BLaER1 (cell line): ENCODE results near the gene MPZL3.

ENCODE experiments used
- H3K27ac ChIP-seq: shearing (Covaris generic); formaldehyde crosslinking; 2 replicates; pipeline ENCODE4 v1.8.1; 2022
- H3K27me3 ChIP-seq: shearing (Covaris generic); formaldehyde crosslinking; 2 replicates; pipeline ENCODE4 v1.8.1; 2022
- H3K36me3 ChIP-seq: shearing (Covaris generic); formaldehyde crosslinking; 2 replicates; pipeline ENCODE4 v1.8.1; 2022
- H3K4me1 ChIP-seq: shearing (Covaris generic); formaldehyde crosslinking; 2 replicates; pipeline ENCODE4 v1.8.1; 2022
- H3K4me2 ChIP-seq: shearing (Covaris generic); formaldehyde crosslinking; 2 replicates; pipeline ENCODE4 v1.8.1; 2022
- H3K4me3 ChIP-seq: shearing (Covaris generic); formaldehyde crosslinking; 2 replicates; pipeline ENCODE4 v1.8.1; 2022
- H3K9ac ChIP-seq: shearing (Covaris generic); formaldehyde crosslinking; 2 replicates; pipeline ENCODE4 v1.8.1; 2022
- H3K9me3 ChIP-seq: shearing (Covaris generic); formaldehyde crosslinking; 2 replicates; pipeline ENCODE4 v1.8.1; 2022
- H4K20me1 ChIP-seq: shearing (Covaris generic); formaldehyde crosslinking; 2 replicates; pipeline ENCODE4 v1.8.1; 2022
- Cebpa-rat ChIP-seq: shearing (Covaris generic); IDR thresholded peaks from 2 replicates; pipeline ENCODE4 v1.8.1; 2022

The MPZL3 gene

DNA sequence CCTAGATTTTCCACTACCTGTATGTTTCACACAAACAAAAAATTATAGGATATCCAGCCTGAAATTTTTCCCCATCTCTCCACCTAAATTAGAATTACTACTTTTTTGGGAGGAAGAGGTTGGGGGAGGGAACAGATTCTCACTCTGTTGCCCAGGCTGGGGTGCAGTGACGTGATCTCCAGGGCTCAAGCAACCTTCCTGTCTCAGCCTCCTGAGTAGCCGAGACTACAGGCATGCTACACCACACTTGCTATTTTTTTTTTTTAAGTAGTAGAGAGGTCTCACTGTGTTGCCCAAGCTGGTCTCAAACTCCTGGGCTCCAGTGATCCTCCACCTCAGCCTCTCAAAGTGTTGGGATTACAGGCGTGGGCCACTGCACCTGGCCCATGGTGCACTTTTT, 36.9 kb downstream of the MPZL3 start:
- Histone ChIP-seq H3K4me2 (peak overlapping the region; percentile 71; the same call in 1 of the 2 replicates), H3K9me3 (no peaks in the 10 kb centered on the region), H3K36me3 (no peaks in the 10 kb centered on the region), H3K4me3 (no peak overlapping the region), H3K9ac (no peak overlapping the region), H3K27me3 (no peaks in the 10 kb centered on the region), H4K20me1 (no peaks in the 10 kb centered on the region), H3K27ac (no peak overlapping the region), H3K4me1 (peaks cover 42% of the 10 kb centered on the region)
- no peak for TF ChIP-seq Cebpa-rat

DNA sequence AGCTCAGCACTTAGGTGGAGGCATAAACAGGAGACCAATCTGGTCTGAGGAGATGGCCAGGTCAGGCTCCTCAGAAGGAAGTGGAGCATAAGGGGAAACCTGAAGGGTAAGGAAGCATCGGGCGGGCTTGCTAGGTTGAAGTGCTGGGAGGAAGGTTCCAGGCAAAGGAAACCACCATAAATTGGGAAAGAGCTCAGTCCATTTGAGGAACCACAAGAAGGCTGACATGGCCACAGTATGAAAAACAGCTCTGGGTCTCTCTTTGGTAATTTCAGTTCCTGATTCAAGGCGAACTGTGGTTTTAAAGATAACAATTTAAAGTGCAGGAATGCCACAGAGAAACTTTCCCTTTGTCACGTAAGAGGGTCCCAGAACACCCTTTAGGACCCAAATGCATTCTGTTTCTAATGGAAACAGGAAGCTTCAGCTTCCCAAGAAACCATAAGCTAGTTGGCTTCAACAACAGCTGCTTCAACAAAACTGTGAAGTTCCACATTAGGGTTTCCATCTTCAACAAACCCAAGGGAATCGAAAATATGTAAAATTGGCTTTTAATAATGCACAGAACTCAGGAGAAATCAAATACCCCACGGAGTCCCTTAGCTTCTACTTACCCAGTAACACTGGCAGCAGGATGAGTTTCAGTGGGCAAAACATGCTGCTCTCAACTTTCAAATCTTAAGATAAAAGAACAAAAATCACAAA, 37.8 kb downstream of the MPZL3 start:
- H3K36me3 ChIP-seq = no peaks in the 10 kb centered on the region
- TF ChIP-seq Cebpa-rat = no peak
- H3K4me2 ChIP-seq = peak overlapping the region; percentile 71
- no peaks in the 10 kb centered on the region for H3K27me3 ChIP-seq
- no peak overlapping the region for H3K27ac ChIP-seq
- no peak overlapping the region for H3K4me3 ChIP-seq
- H3K9me3 ChIP-seq = no peaks in the 10 kb centered on the region
- no peak overlapping the region; the same call in 1 of the 2 replicates for H3K9ac ChIP-seq
- no peaks in the 10 kb centered on the region for H4K20me1 ChIP-seq
- peaks cover 42% of the 10 kb centered on the region for H3K4me1 ChIP-seq

DNA sequence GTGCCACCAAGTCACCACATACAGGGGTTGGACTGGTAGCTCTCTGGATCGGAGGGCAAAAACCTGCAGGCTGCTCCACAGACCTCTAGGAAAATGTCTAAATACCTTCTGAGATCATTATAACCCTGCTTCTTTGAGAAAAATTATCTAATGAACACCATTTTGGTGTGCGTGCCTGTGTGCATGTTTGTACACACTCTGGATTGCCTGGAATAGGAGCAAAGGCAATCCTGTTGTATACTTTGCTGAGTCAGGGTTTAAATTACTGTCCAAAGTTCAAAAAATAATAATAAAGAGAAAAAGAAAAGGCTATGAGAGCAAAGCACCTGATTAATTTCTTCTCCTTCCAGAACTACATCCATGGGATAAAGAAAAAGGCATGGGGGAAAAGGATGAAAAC, 38.4 kb downstream of the MPZL3 start:
- Histone ChIP-seq H3K27me3 (no peaks in the 10 kb centered on the region), H3K9ac (no peak overlapping the region), H3K27ac (no peak overlapping the region), H4K20me1 (no peaks in the 10 kb centered on the region), H3K4me2 (peak overlapping the region; percentile 71), H3K9me3 (no peaks in the 10 kb centered on the region), H3K4me1 (peaks cover 42% of the 10 kb centered on the region), H3K36me3 (no peaks in the 10 kb centered on the region), H3K4me3 (no peak overlapping the region)
- TF ChIP-seq Cebpa-rat = no peak

DNA sequence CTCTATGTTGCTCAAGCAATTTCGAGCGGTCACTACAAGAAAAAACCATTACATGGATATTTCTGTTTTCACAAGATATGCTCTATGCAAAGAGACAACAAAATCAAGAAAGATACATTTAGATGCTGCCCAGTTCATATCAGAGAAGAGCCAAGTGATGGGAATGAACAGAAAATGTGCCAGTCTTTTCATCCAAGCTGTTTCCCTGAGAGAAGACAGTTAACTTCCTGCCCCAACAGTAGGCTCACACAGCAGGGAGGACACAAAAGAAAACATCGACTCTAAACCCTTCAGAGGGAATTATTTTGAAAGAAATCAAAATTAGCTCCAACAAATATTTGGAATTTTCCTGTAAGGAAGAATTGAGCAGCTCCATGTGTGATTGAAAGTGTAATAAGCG, 39.0 kb downstream of the MPZL3 start:
- H3K4me3 ChIP-seq = no peak overlapping the region
- peaks cover 42% of the 10 kb centered on the region for H3K4me1 ChIP-seq
- H4K20me1 ChIP-seq = no peaks in the 10 kb centered on the region
- H3K4me2 ChIP-seq = peak overlapping the region; percentile 71; the same call in 1 of the 2 replicates
- no peak overlapping the region for H3K27ac ChIP-seq
- no peak for TF ChIP-seq Cebpa-rat
- no peak overlapping the region for H3K9ac ChIP-seq
- H3K9me3 ChIP-seq = no peaks in the 10 kb centered on the region
- no peaks in the 10 kb centered on the region for H3K27me3 ChIP-seq
- no peaks in the 10 kb centered on the region for H3K36me3 ChIP-seq

DNA sequence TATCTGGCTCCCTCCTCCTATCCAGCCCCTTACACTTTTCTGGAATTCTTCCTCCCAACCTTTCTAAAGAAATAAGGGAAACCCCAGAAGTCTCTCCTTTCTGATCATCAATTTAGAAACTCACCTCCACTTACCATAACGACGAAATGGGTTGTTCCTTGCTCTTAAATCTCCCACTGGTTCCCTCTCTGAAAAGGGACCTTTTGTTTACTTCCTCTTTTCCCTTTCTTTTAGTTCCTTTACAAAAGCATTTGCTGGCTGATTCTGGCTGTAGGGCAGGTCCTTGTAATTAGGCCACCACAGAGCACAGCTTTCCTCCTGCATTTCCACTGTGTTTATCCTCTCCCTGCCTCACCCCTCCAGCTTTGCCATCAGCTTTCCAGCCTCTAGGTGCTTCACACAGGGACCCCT, 39.4 kb downstream of the MPZL3 start:
- Histone ChIP-seq H3K4me2 (no peak overlapping the region; the same call in 1 of the 2 replicates), H3K9ac (no peak overlapping the region), H3K4me3 (no peak overlapping the region), H4K20me1 (no peaks in the 10 kb centered on the region), H3K4me1 (peaks cover 42% of the 10 kb centered on the region), H3K27me3 (no peaks in the 10 kb centered on the region), H3K36me3 (no peaks in the 10 kb centered on the region), H3K27ac (no peak overlapping the region), H3K9me3 (no peaks in the 10 kb centered on the region)
- no peak for TF ChIP-seq Cebpa-rat

GRCh38 chr11:118212131-118212725, 39.9 kb downstream of the MPZL3 start:
- Histone ChIP-seq H3K36me3 (no peaks in the 10 kb centered on the region), H3K4me3 (no peak overlapping the region), H3K9me3 (no peaks in the 10 kb centered on the region), H3K27ac (no peak overlapping the region), H3K9ac (no peak overlapping the region), H3K4me1 (peaks cover 39% of the 10 kb centered on the region), H3K4me2 (no peak overlapping the region), H3K27me3 (no peaks in the 10 kb centered on the region), H4K20me1 (no peaks in the 10 kb centered on the region)
- no peak for TF ChIP-seq Cebpa-rat

DNA sequence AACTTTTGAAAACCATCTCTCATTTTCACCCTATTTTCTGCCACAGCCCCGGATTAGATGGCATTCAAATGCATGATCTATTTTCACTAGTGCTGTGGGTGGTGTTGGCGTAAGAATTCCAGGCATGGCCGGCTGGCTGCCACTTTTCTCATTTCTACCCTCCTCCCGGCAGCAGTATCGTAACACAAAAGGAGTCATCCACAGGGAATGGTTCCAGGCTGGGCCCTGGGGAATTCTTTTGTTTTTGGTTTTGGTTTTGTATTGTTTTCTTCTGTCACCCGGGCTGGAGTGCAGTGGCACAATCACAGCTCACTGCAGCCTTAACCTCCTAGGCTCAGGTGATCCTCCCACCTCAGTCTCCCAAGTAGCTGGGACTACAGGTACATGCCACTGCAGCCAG, 41.2 kb downstream of the MPZL3 start:
- H3K36me3 ChIP-seq = no peaks in the 10 kb centered on the region
- TF ChIP-seq Cebpa-rat = no peak
- H3K27me3 ChIP-seq = no peaks in the 10 kb centered on the region
- no peak overlapping the region for H3K27ac ChIP-seq
- no peak overlapping the region for H3K4me3 ChIP-seq
- no peak overlapping the region for H3K9ac ChIP-seq
- H3K4me1 ChIP-seq = peaks cover 40% of the 10 kb centered on the region
- H4K20me1 ChIP-seq = no peaks in the 10 kb centered on the region
- H3K9me3 ChIP-seq = no peaks in the 10 kb centered on the region
- H3K4me2 ChIP-seq = no peak overlapping the region

- Histone ChIP-seq H3K27ac (no peak overlapping the region), H3K4me1 (peaks cover 34% of the 10 kb centered on the region), H3K4me3 (no peak overlapping the region), H3K36me3 (no peaks in the 10 kb centered on the region), H3K27me3 (no peaks in the 10 kb centered on the region), H3K9ac (no peak overlapping the region), H3K9me3 (no peaks in the 10 kb centered on the region), H4K20me1 (no peaks in the 10 kb centered on the region), H3K4me2 (no peak overlapping the region)
- no peak for TF ChIP-seq Cebpa-rat
These were observed 41.8 kb downstream of the MPZL3 start for GRCh38 chr11:118210323-118210722.

DNA sequence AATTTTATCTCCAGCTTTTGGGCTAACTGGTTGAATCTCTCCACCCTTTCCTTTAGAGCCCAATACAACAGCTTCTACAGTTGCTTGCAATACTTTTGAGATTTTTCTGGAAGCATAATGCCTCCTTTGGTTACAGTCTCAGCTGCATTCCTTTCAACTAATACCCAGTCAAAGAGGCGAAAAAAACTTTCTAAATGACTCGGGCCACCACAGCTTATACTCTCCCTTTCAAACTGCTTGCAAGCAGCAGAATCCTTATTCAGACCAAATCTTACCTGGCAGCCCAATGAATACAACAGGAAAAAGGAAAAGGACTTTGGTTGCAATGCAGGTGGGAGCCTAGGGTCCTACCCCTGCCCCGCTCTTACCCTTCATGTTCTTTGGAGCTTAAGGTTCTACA, 43.1 kb downstream of the MPZL3 start:
- H3K9ac ChIP-seq = no peak overlapping the region
- H4K20me1 ChIP-seq = no peaks in the 10 kb centered on the region
- no peaks in the 10 kb centered on the region for H3K9me3 ChIP-seq
- no peak for TF ChIP-seq Cebpa-rat
- H3K4me3 ChIP-seq = no peak overlapping the region
- H3K27ac ChIP-seq = no peak overlapping the region
- H3K4me1 ChIP-seq = peaks cover 21% of the 10 kb centered on the region
- no peaks in the 10 kb centered on the region for H3K27me3 ChIP-seq
- no peaks in the 10 kb centered on the region for H3K36me3 ChIP-seq
- H3K4me2 ChIP-seq = no peak overlapping the region

GRCh38 chr11:118207079-118207478, 45.1 kb downstream of the MPZL3 start:
- H3K27me3 ChIP-seq = no peaks in the 10 kb centered on the region
- H3K4me2 ChIP-seq = peak overlapping the region; percentile 8; the same call in 1 of the 2 replicates
- H3K27ac ChIP-seq = no peak overlapping the region
- H3K36me3 ChIP-seq = no peaks in the 10 kb centered on the region
- H3K4me3 ChIP-seq = no peak overlapping the region
- H3K4me1 ChIP-seq = peaks cover 10% of the 10 kb centered on the region; the same call in 1 of the 2 replicates
- no peak for TF ChIP-seq Cebpa-rat
- no peaks in the 10 kb centered on the region for H4K20me1 ChIP-seq
- H3K9ac ChIP-seq = no peak overlapping the region
- H3K9me3 ChIP-seq = no peaks in the 10 kb centered on the region
